HPDE6-E6E7 (cell line): ENCODE measurements around the gene RNASE9.
"Not testable (repeated sequence)": the region's sequence is repeated elsewhere in the genome, so short reads cannot be mapped to it uniquely, and the experiment has no call there.

Experiments used
- DNase-seq: peaks from one replicate; pipeline ENCODE4 v3.0.0; 2011; ENCODE audit warnings: missing footprints; ENCODE audit errors: extremely low spot score

RNASE9 gene

GRCh38 chr14:20560961-20561360 is at the start of gene RNASE9:
Gene RNASE9 (minus strand): TSS chr14:20561047.
- DNase-seq = no peak

- peak; percentile 59 for DNase-seq
These were observed 49.3 kb upstream of the RNASE9 start for GRCh38 chr14:20610002-20610765.

- peak; percentile 63 for DNase-seq
These were observed 48.6 kb upstream of the RNASE9 start for GRCh38 chr14:20609215-20610001.

- DNase-seq = no peak
These were observed 47.7 kb upstream of the RNASE9 start for GRCh38 chr14:20608383-20609110.

- no peak for DNase-seq
These were observed 46.8 kb upstream of the RNASE9 start for GRCh38 chr14:20607617-20608016.

- no peak for DNase-seq
These were observed 46.0 kb upstream of the RNASE9 start for GRCh38 chr14:20606902-20607242.

GRCh38 chr14:20606190-20606901 is 45.5 kb upstream of the RNASE9 start:
- DNase-seq = peak; percentile 44

- no peak for DNase-seq
These were observed 43.2 kb upstream of the RNASE9 start for GRCh38 chr14:20603813-20604690.

GRCh38 chr14:20602583-20602982 is 41.7 kb upstream of the RNASE9 start:
- DNase-seq = no peak

GRCh38 chr14:20601522-20601921 is 40.7 kb upstream of the RNASE9 start:
- DNase-seq = no peak

- no peak for DNase-seq
These were observed 36.3 kb upstream of the RNASE9 start for GRCh38 chr14:20597108-20597507.

- DNase-seq = not testable (repeated sequence)
These were observed 34.9 kb upstream of the RNASE9 start for GRCh38 chr14:20595726-20596125.

GRCh38 chr14:20592574-20592973 is 31.7 kb upstream of the RNASE9 start:
- DNase-seq = no peak

- no peak for DNase-seq
These were observed 30.4 kb upstream of the RNASE9 start, which contains the start of gene RNASE12 for GRCh38 chr14:20591235-20591634. Gene RNASE12 (minus strand): TSS chr14:20591376. CDS start chr14:20590723, 653 bp downstream.

GRCh38 chr14:20587489-20588154 is 26.8 kb upstream of the RNASE9 start, which contains the start of gene RNASE11:
Gene RNASE11 (minus strand): TSS chr14:20588001.
- DNase-seq = no peak

GRCh38 chr14:20583908-20584307 is 23.1 kb upstream of the RNASE9 start:
- no peak for DNase-seq

GRCh38 chr14:20583142-20583541 is 22.3 kb upstream of the RNASE9 start:
- DNase-seq = no peak

GRCh38 chr14:20580242-20580641 is 19.4 kb upstream of the RNASE9 start:
- DNase-seq = no peak

GRCh38 chr14:20578784-20579502 is 18.1 kb upstream of the RNASE9 start:
- no peak for DNase-seq
